Measurements from ENCODE around the gene ZCWPW2. TPM values are rescaled to one million over a fixed set of nuclear protein-coding genes. Genes with fewer than 3 reads are reported as not detected.

The ZCWPW2 gene, protein sequence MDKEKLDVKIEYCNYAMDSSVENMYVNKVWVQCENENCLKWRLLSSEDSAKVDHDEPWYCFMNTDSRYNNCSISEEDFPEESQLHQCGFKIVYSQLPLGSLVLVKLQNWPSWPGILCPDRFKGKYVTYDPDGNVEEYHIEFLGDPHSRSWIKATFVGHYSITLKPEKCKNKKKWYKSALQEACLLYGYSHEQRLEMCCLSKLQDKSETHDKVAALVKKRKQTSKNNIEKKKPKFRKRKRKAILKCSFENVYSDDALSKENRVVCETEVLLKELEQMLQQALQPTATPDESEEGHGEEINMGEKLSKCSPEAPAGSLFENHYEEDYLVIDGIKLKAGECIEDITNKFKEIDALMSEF
- total RNA-seq: 2.8 TPM

GRCh38 chr3:28348629-28349468 lies at the start of gene ZCWPW2, which contains the start of gene AZI2:
Gene ZCWPW2, plus strand, starts transcription at chr3:28348721. Its CDS starts 64,348 bp downstream, at chr3:28413069.
Gene AZI2, minus strand, starts transcription at chr3:28348824. Its CDS starts 8,207 bp downstream, at chr3:28340617.

Other genes with a start within 250 kb of the ZCWPW2 start
- gene CMC1, start 107.1 kb upstream of the ZCWPW2 start, total RNA-seq: 4.2 TPM
- 75.2 TPM for gene AZI2, start 103 bp downstream of the ZCWPW2 start, total RNA-seq

Measured in diencephalon (tissue), 1 donor.